ENCODE measurements around the gene SLC9A6.
A peak's percentile ranks its signal among the peaks of the same experiment; 100 is the strongest.

SLC9A6 gene

GRCh38 chrX:135985157-135985972, at the start of gene SLC9A6:
Gene SLC9A6 (plus strand): TSS chrX:135985435. CDS start chrX:135985659, 224 bp downstream.
- peak; percentile 1 for DNase-seq

GRCh38 chrX:135944486-135944885, 40.7 kb upstream of the SLC9A6 start:
- no peak for DNase-seq

- DNase-seq, result no peak
Measured at GRCh38 chrX:135951291-135951690, 33.9 kb upstream of the SLC9A6 start.

- DNase-seq, result no peak
Measured at GRCh38 chrX:135973025-135973547, 12.1 kb upstream of the SLC9A6 start.

GRCh38 chrX:135973548-135974278, 11.5 kb upstream of the SLC9A6 start, which contains the start of gene MMGT1:
Gene MMGT1 (minus strand): TSS chrX:135973988. CDS start chrX:135973675, 313 bp downstream.
- DNase-seq, result peak; percentile 68

- no peak for DNase-seq
Measured at GRCh38 chrX:135974279-135974856, 10.9 kb upstream of the SLC9A6 start.

GRCh38 chrX:135975421-135975820, 9.8 kb upstream of the SLC9A6 start:
- DNase-seq, result no peak

GRCh38 chrX:135977611-135978010, 7.6 kb upstream of the SLC9A6 start:
- no peak for DNase-seq

GRCh38 chrX:135981010-135981409, 4.2 kb upstream of the SLC9A6 start:
- no peak for DNase-seq

- no peak for DNase-seq
Measured at GRCh38 chrX:135981668-135982067, 3.6 kb upstream of the SLC9A6 start.

GRCh38 chrX:135982860-135983259, 2.4 kb upstream of the SLC9A6 start:
- no peak for DNase-seq

GRCh38 chrX:135984256-135984655, 979 bp upstream of the SLC9A6 start:
- DNase-seq, result no peak

GRCh38 chrX:135984791-135985156, 461 bp upstream of the SLC9A6 start:
- DNase-seq, result no peak

- no peak for DNase-seq
Measured at GRCh38 chrX:135985973-135986310, 707 bp downstream of the SLC9A6 start.

- no peak for DNase-seq
Measured at GRCh38 chrX:135988245-135988644, 3.0 kb downstream of the SLC9A6 start.

- no peak for DNase-seq
Measured at GRCh38 chrX:136015016-136015415, 29.8 kb downstream of the SLC9A6 start.

- DNase-seq, result no peak
Measured at GRCh38 chrX:136016881-136017280, 31.6 kb downstream of the SLC9A6 start.

GRCh38 chrX:136019226-136019625, 34.0 kb downstream of the SLC9A6 start:
- DNase-seq, result no peak

- DNase-seq, result no peak
Measured at GRCh38 chrX:136021160-136021559, 35.9 kb downstream of the SLC9A6 start.

- DNase-seq, result no peak
Measured at GRCh38 chrX:136021903-136022302, 36.7 kb downstream of the SLC9A6 start.

- no peak for DNase-seq
Measured at GRCh38 chrX:136025091-136025490, 39.9 kb downstream of the SLC9A6 start.

- DNase-seq, result peak; percentile 6
Measured at GRCh38 chrX:136028383-136028984, 43.2 kb downstream of the SLC9A6 start.

GRCh38 chrX:136029766-136030165, 44.5 kb downstream of the SLC9A6 start:
- DNase-seq, result no peak
